Measurements from ENCODE around the gene GRID2. TPM values are rescaled to one million over a fixed set of nuclear protein-coding genes. Genes with fewer than 3 reads are reported as not detected.

Gene GRID2
- total RNA-seq, 1 donor from 2014 or later = not detected

GRCh38 chr4:92305878-92306520 lies 2.2 kb downstream of the GRID2 start:
- peak in 1 of 2 donors; percentile 46 for ATAC-seq

DNA sequence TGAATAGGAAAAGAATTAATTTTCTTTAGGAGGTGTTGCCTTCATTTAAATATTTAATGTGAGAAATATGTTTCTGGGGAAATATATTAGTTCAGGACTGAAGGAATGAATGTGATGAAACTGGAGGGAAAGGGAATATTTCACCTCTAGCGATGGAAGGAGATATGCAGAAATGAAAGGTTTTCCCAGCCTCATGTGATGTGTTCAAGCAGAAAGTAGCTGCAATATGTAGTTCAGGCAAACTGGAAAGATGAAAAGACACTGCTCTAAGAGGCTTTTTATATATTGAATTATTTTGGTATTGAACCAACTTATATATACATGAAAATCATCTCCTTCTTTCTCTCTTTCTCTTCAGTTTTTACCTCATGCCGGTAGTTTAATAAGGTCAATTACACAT lies 3.4 kb downstream of the GRID2 start:
- intact Hi-C loops (cut with DNase I) = no loop called here
- H3K27ac ChIP-seq = no peak overlapping the region
- DNase-seq = no peak
- no peak for ATAC-seq
- no peak overlapping the region for H3K4me3 ChIP-seq
- H3K27me3 ChIP-seq (ENCODE audit: low read depth) = peaks cover 45% of the 10 kb centered on the region
- TF ChIP-seq, protein P1, sequence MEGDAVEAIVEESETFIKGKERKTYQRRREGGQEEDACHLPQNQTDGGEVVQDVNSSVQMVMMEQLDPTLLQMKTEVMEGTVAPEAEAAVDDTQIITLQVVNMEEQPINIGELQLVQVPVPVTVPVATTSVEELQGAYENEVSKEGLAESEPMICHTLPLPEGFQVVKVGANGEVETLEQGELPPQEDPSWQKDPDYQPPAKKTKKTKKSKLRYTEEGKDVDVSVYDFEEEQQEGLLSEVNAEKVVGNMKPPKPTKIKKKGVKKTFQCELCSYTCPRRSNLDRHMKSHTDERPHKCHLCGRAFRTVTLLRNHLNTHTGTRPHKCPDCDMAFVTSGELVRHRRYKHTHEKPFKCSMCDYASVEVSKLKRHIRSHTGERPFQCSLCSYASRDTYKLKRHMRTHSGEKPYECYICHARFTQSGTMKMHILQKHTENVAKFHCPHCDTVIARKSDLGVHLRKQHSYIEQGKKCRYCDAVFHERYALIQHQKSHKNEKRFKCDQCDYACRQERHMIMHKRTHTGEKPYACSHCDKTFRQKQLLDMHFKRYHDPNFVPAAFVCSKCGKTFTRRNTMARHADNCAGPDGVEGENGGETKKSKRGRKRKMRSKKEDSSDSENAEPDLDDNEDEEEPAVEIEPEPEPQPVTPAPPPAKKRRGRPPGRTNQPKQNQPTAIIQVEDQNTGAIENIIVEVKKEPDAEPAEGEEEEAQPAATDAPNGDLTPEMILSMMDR (IDR thresholded peaks at IDR 0.05) = no peak
- H3K4me1 ChIP-seq = peaks cover 17% of the 10 kb centered on the region
- no peaks in the 10 kb centered on the region for H3K9me3 ChIP-seq
- no peaks in the 10 kb centered on the region for H3K36me3 ChIP-seq

More at GRCh38 chr4:92305878-92306520, 2.2 kb downstream of the GRID2 start:
- TF ChIP-seq, protein P1 (IDR thresholded peaks at IDR 0.05) = no peak
- Histone ChIP-seq H3K27me3 (ENCODE audit: low read depth) (peaks cover 47% of the 10 kb centered on the region), H3K4me3 (peak overlapping the region; percentile 40), H3K4me1 (peaks cover 17% of the 10 kb centered on the region), H3K27ac (no peak overlapping the region), H3K9me3 (no peaks in the 10 kb centered on the region), H3K36me3 (no peaks in the 10 kb centered on the region)
- DNase-seq = no peak
- intact Hi-C loops (cut with DNase I) = no loop called here

DNA sequence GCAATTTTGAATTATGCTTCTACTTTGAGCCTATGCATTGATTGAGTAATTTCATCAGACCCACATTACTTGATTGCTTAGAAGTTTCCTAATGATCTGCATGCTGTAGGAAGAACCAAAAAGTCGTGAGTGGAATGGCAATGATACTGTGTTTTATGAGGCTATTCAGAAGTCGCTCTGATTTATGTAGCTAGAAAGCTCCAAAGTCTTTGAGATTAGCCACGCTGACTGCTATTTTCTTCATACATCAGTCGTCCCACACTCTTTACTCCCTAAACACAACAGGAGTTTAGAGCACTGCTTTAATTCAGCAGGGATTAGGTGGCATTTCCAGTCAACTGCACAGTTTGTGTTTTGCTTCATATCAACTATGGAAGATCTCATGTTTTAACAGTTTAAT lies 4.1 kb downstream of the GRID2 start:
- TF ChIP-seq, protein P1 (IDR thresholded peaks at IDR 0.05) = no peak
- peaks cover 17% of the 10 kb centered on the region for H3K4me1 ChIP-seq
- H3K4me3 ChIP-seq = no peak overlapping the region
- H3K9me3 ChIP-seq = no peaks in the 10 kb centered on the region
- intact Hi-C loops (cut with DNase I) = no loop called here
- DNase-seq (no peak), ATAC-seq (no peak)
- H3K27ac ChIP-seq = no peak overlapping the region
- H3K36me3 ChIP-seq = no peaks in the 10 kb centered on the region
- peaks cover 41% of the 10 kb centered on the region for H3K27me3 ChIP-seq (ENCODE audit: low read depth)

- TF ChIP-seq, protein P1 (IDR thresholded peaks at IDR 0.05) = no peak
- ATAC-seq = no peak
- Histone ChIP-seq H3K4me3 (no peak overlapping the region), H3K36me3 (no peaks in the 10 kb centered on the region), H3K27ac (no peak overlapping the region), H3K4me1 (no peaks in the 10 kb centered on the region), H3K9me3 (no peaks in the 10 kb centered on the region), H3K27me3 (ENCODE audit: low read depth) (no peaks in the 10 kb centered on the region)
- DNase-seq = no peak
- intact Hi-C loops (cut with DNase I) = no loop called here
Observed at GRCh38 chr4:92317047-92317446, 13.3 kb downstream of the GRID2 start.

DNA sequence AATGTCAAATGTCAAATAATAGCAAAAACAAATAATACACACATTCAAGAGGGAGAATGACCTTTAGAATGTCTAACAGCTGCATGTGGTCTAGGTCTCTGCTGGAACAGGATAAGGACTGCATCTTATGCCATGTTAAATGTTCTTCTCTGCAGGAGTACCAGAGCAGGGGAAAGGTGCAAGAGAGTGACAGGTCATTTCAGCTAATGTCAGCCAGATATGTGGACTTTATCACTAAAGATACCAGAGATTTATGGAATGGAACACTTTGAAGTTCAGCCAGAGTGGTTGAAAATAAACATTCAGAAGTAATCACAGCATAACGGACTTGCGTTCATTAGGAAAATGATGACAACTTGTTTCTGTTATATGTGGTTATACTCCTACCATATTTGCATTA lies 24.3 kb downstream of the GRID2 start:
- Histone ChIP-seq H3K9me3 (no peaks in the 10 kb centered on the region), H3K27me3 (ENCODE audit: low read depth) (no peaks in the 10 kb centered on the region), H3K27ac (no peak overlapping the region), H3K4me1 (no peaks in the 10 kb centered on the region), H3K4me3 (no peak overlapping the region), H3K36me3 (no peaks in the 10 kb centered on the region)
- no peak for ATAC-seq
- TF ChIP-seq, protein P1 (IDR thresholded peaks at IDR 0.05) = no peak
- intact Hi-C loops (cut with DNase I) = no loop called here
- DNase-seq = no peak

Data from lower lobe of right lung (tissue), 2 donors.